Measurements from ENCODE around the gene WDR64. TPM values are rescaled to one million over a fixed set of nuclear protein-coding genes. Genes with fewer than 3 reads are reported as not detected.
"Not testable (repeated sequence)": the region's sequence is repeated elsewhere in the genome, so short reads cannot be mapped to it uniquely, and the experiment has no call there.

Gene WDR64
- total RNA-seq, 1 experiment from 2014 or later = not detected

DNA sequence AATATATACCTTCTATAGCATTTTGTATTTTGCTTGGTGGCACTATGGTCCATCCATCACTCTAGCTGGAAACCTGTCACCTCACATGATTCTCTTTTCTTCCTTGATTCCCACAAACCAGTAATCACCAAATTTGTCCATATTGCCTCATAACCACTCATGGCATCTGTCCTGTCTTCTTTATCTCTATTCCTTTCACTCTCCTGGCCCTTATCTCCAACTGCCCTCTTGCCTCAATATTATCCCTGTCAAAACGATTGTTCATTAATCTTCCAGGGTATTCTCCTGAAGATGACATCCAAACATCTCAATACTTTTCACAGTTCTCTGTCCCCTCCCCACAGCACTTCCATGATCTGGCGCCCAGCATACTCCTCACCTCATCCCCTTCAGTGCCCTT is 46.1 kb downstream of the WDR64 start:
- Histone ChIP-seq H3K36me3 (ENCODE audit: insufficient read depth, low read length, poor library complexity, severe bottlenecking) (no peaks in the 10 kb centered on the region), H3K9me3 (ENCODE audit: low read depth, low read length, poor library complexity, severe bottlenecking) (no peaks in the 10 kb centered on the region), H3K27ac (ENCODE audit: low read depth, low read length, poor library complexity, severe bottlenecking) (no peak overlapping the region), H3K4me3 (ENCODE audit: low read depth, low read length, poor library complexity, severe bottlenecking) (no peak overlapping the region), H3K27me3 (replicated peaks; ENCODE audit: insufficient read depth, low read depth, low read length, poor library complexity) (no peaks in the 10 kb centered on the region), H3K4me1 (ENCODE audit: insufficient read depth, low read length, poor library complexity, severe bottlenecking) (peaks cover 11% of the 10 kb centered on the region)
- intact Hi-C loops (cut with micrococcal nuclease; ENCODE audit: unreplicated experiment) = no loop called here
- no peak for TF ChIP-seq EZH2 (IDR thresholded peaks at IDR 0.05; ENCODE audit: borderline replicate concordance, low read depth, low read length, poor library complexity, severe bottlenecking)
- TF ChIP-seq, protein P1, sequence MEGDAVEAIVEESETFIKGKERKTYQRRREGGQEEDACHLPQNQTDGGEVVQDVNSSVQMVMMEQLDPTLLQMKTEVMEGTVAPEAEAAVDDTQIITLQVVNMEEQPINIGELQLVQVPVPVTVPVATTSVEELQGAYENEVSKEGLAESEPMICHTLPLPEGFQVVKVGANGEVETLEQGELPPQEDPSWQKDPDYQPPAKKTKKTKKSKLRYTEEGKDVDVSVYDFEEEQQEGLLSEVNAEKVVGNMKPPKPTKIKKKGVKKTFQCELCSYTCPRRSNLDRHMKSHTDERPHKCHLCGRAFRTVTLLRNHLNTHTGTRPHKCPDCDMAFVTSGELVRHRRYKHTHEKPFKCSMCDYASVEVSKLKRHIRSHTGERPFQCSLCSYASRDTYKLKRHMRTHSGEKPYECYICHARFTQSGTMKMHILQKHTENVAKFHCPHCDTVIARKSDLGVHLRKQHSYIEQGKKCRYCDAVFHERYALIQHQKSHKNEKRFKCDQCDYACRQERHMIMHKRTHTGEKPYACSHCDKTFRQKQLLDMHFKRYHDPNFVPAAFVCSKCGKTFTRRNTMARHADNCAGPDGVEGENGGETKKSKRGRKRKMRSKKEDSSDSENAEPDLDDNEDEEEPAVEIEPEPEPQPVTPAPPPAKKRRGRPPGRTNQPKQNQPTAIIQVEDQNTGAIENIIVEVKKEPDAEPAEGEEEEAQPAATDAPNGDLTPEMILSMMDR (conservative IDR thresholded peaks at IDR 0.05; ENCODE audit: low read depth, low read length) = no peak
- ChIA-PET POLR2A (ENCODE audit: low non-redundant PET) (no interaction called here), CTCF (no interaction called here)
- no TSS peak for BruUV-seq (replicated peaks)
- DNase-seq (ENCODE audit: low spot score) = no peak

DNA sequence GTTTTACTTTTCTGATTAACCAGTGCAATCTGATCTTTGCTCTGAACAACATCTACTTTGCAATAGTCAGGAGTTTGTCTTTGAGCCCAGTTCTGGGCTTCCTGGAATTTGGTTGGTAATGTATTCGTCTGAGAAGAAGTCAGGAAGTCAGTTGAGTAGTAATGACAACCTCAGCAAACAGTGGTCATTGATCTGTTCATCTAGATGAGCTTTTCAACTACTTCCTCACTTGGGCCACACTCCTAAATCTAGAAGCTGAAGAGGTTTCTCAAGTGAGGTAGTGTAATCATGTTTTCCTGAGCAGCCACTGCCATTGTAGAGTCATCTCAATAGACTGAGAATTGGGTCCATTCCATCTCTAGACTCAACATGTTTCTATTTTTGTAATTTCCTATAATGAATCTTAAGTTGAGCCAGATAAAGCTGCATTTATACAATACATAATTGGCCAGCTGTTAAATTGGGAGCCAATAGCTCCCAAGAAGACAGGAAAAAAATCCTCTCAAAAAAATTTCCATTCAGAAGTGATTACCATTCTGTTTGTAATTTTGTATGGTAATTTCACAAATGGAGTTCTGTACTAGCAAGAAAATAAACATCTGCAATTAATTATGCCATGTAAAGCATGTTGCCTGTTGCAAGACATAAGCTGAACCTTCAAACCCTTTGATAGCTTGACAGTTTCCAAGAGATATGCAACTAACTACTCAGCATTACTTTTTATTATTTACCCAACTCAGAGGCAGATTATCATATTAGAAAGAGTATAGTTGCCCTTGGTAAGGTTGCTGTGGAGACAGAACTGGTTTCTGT is 49.6 kb downstream of the WDR64 start:
- BruUV-seq (replicated peaks) = no TSS peak
- no peaks in the 10 kb centered on the region for H3K27me3 ChIP-seq (replicated peaks; ENCODE audit: insufficient read depth, low read depth, low read length, poor library complexity)
- POLR2A ChIA-PET (ENCODE audit: low non-redundant PET) = interaction anchor here (0.5 kb wide), 1 partner anchor 24 kb away, joined by 5 read pairs; no protein-coding TSS in a partner anchor
- no peaks in the 10 kb centered on the region for H3K9me3 ChIP-seq (ENCODE audit: low read depth, low read length, poor library complexity, severe bottlenecking)
- DNase-seq (ENCODE audit: low spot score) = peak; percentile 50
- H3K36me3 ChIP-seq (ENCODE audit: insufficient read depth, low read length, poor library complexity, severe bottlenecking) = no peaks in the 10 kb centered on the region
- intact Hi-C loops (cut with micrococcal nuclease; ENCODE audit: unreplicated experiment) = no loop called here
- TF ChIP-seq, protein P1 (conservative IDR thresholded peaks at IDR 0.05; ENCODE audit: low read depth, low read length) = no peak
- TF ChIP-seq EZH2 (IDR thresholded peaks at IDR 0.05; ENCODE audit: borderline replicate concordance, low read depth, low read length, poor library complexity, severe bottlenecking) = no peak
- H3K4me3 ChIP-seq (ENCODE audit: low read depth, low read length, poor library complexity, severe bottlenecking) = no peak overlapping the region
- H3K4me1 ChIP-seq (ENCODE audit: insufficient read depth, low read length, poor library complexity, severe bottlenecking) = peaks cover 11% of the 10 kb centered on the region
- CTCF ChIA-PET = interaction anchor here (0.6 kb wide), 1 partner anchor 14 kb away, joined by 4 read pairs; no protein-coding TSS in a partner anchor
- peak overlapping the region; percentile 40 for H3K27ac ChIP-seq (ENCODE audit: low read depth, low read length, poor library complexity, severe bottlenecking)

DNA sequence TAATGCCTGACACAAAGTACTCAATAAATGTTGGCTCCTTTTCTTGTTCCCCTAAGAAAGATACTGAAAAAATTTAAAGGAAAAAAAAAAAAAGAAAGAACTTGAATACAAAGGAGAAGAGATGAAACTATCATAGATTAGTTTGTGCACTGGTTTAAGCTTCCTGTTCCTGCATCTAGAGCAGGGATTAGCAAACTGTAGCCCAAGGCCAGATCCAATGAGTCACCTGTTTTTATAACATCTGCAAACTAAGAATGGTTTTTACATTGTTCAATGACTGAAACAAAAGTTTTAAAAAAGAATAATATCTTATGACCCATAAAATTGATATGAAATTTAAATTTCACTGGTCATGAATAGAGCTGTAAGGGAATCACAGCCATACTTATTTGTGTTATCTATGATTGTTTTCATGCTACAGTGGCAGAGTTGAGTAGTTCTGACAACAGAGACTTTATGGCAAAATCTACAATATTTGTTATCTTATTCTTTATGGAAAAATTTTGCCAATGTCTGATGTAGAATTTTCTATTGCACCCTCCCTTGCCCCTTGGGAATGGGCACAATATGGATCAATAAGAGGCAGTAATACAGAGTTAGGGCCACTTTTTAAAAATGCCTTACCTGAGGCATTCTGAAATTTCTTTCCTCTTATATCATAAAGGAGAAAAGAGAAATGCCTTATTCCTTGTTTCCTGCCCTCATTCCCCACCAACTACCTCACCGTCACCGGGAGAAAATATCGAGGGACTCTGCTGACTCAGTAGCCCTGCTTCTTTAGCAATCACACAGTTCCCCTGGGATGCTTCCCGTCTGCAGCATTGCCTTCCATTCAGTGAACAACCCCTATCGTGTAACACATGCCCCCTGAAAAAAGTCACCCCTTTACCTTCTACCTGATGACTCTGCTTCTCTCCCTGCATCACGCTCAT is 50.6 kb downstream of the WDR64 start:
- POLR2A ChIA-PET (ENCODE audit: low non-redundant PET) = interaction anchor here (0.5 kb wide), 1 partner anchor 23 kb away, joined by 5 read pairs; no protein-coding TSS in a partner anchor
- Histone ChIP-seq H3K4me3 (ENCODE audit: low read depth, low read length, poor library complexity, severe bottlenecking) (no peak overlapping the region), H3K27me3 (replicated peaks; ENCODE audit: insufficient read depth, low read depth, low read length, poor library complexity) (no peaks in the 10 kb centered on the region), H3K9me3 (ENCODE audit: low read depth, low read length, poor library complexity, severe bottlenecking) (no peaks in the 10 kb centered on the region), H3K4me1 (ENCODE audit: insufficient read depth, low read length, poor library complexity, severe bottlenecking) (peaks cover 6% of the 10 kb centered on the region), H3K27ac (ENCODE audit: low read depth, low read length, poor library complexity, severe bottlenecking) (no peak overlapping the region), H3K36me3 (ENCODE audit: insufficient read depth, low read length, poor library complexity, severe bottlenecking) (no peaks in the 10 kb centered on the region)
- no TSS peak for BruUV-seq (replicated peaks)
- DNase-seq (ENCODE audit: low spot score) = no peak
- intact Hi-C loops (cut with micrococcal nuclease; ENCODE audit: unreplicated experiment) = no loop called here
- no peak for TF ChIP-seq EZH2 (IDR thresholded peaks at IDR 0.05; ENCODE audit: borderline replicate concordance, low read depth, low read length, poor library complexity, severe bottlenecking)
- TF ChIP-seq, protein P1 (conservative IDR thresholded peaks at IDR 0.05; ENCODE audit: low read depth, low read length) = no peak
- CTCF ChIA-PET = no interaction called here

DNA sequence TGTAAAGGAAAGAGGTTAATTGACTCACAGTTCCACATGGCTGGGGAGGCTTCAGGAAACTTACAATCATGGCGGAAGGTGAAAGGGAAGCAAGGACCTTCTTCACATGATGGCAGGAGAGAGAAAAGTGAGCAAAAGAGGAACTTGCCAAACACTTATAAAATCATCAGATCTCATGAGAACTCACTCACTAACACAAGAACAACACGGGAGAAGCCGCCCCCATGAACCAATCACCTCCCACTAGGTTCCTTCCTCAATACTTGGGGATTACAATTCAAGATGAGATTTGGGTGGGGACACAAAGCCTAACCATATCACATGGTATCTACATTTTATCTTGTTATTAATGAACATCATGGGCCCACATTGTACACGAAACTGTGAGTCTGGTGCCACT is 51.7 kb downstream of the WDR64 start:
- H3K36me3 ChIP-seq (ENCODE audit: insufficient read depth, low read length, poor library complexity, severe bottlenecking); intact Hi-C loops (cut with micrococcal nuclease; ENCODE audit: unreplicated experiment); POLR2A ChIA-PET (ENCODE audit: low non-redundant PET); CTCF ChIA-PET; H3K27ac ChIP-seq (ENCODE audit: low read depth, low read length, poor library complexity, severe bottlenecking); H3K4me1 ChIP-seq (ENCODE audit: insufficient read depth, low read length, poor library complexity, severe bottlenecking); H3K27me3 ChIP-seq (replicated peaks; ENCODE audit: insufficient read depth, low read depth, low read length, poor library complexity); BruUV-seq (replicated peaks); DNase-seq (ENCODE audit: low spot score); H3K4me3 ChIP-seq (ENCODE audit: low read depth, low read length, poor library complexity, severe bottlenecking); H3K9me3 ChIP-seq (ENCODE audit: low read depth, low read length, poor library complexity, severe bottlenecking): not testable (repeated sequence)

Data from A673 (cell line).